Colon (tissue), 2 donors: ENCODE measurements around the gene HSF4.

Experiments used
- FAIRE-seq: peaks from 2 replicates; lab custom pipeline; 2012; peaks lifted over from hg19 to GRCh38; lab: Jason Lieb, UNC
- donor health status: control.
- donor health status: control.

The HSF4 gene

DNA sequence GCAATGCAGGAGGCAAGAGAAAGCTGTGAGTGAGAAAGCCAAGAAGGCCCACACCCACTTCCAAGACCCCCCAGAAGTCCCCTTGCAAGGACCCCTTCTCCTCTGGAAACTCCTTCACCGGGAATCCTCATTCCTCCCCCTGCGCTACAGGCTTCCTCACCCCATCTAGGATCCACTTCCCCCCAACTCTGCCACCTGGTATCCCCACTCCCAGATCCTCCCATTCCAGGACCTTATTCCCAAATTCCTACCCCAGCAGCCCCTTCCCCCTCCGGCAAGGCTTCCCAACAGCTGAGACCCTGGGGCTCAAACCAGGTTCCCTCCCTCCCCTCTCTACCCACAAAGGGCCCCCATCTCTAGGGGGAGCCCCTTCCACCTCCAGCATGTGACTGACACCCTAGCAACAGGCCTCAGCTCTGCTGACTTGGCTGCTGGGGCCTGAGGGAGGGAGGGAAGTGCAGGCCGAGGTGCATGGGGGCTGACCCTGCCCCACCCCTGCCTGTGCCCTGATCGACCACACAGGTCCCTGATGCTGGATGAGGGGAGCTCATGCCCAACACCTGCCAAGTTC lies 2.1 kb downstream of the HSF4 start:
- no peak for FAIRE-seq

DNA sequence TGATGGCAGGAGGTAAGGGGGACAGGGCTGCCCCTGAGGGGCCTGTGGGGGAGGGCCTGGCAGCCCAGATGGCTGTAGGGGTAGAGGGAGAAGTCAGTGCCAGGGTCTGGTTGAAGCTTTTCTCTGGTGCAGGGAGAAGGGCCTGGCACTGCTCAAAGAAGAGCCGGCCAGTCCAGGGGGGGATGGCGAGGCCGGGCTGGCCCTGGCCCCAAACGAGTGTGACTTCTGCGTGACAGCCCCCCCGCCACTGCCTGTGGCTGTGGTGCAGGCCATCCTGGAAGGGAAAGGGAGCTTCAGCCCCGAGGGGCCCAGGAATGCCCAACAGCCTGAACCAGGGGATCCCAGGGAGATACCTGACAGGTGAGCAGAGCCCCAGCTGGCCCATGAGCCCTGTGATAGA lies 3.0 kb downstream of the HSF4 start:
- no peak for FAIRE-seq

DNA sequence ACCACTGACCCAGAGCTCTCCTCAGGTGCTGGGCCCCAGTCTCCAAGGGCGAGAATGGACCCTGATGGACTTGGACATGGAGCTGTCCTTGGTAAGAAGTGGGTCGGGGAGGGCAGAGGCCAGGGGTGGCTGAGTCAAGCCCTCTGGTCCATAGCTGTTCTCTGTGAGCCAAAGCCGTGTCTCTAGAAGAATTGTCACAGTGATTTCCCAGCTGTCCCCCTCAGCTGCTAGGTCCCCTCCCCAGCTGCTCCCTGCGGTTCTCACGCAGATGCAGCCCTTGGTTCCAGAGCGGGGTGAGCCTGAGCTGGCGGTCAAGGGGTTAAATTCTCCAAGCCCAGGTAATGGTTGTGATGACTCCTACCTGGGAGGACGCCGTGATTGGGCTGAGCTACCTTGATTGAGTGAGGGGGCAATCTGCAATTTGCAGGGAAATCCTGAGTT lies 4.5 kb downstream of the HSF4 start:
- no peak for FAIRE-seq

DNA sequence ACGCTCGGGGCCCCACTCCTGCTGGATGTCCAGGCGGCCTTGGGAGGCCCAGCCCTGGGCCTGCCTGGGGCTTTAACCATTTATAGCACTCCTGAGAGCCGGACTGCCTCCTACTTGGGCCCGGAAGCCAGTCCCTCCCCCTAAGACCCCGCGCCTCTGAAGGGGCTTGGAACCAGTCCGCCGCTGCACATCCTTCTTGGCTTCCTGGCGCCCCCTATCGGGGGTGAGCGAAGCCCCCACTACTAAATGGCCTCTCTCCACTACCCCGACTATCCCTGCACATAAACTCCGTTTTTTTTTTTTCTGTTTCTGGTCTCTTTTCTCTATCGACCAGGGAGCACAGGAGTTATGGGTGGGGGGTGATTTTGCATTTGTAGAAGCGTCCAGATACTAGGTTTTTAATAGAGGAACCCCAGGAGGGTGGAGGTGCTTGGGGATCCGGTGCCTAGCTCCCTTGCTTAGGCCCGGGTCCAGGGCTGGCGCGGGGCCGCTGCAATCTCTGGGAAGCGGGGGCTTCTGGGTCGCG lies 5.2 kb downstream of the HSF4 start:
- FAIRE-seq = no peak

DNA sequence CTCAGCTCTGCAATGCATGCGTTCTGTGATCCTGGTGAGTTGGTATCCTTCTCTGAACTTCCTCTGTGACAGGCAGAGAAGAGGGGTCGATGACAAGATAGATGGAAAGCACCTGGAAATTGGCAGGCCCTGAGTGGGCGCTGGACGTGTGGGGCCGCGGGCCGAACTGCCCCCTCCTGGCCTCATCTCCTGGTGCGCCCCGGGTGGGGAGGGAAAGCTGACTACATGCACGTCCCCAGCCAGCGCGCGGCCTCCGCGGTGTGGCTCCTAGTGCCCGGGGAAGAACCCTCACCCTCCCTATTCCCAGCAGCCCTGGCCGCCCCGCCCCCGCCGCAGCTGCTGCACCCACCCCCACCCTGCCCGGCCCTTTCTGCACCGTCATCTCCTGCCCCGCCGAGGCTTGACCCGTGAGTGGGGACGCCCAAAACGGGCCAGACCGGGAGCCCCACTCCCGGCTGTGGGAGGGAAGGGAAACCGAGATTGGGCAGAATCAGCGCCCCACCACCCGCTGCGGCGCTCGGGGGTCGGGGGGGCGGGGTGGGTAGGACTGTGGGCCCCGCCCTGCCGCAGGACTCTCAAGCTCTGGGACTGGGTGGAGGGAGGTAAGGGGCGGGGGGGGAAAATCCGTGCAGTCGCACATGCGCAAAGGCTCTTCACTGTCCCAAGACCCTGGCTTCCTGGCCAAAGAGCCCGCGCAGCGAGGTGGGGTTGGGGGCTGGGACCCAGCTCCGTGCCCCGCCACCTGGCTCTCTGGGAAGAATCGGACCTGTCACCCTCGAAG lies 5.8 kb downstream of the HSF4 start, which contains the start of gene NOL3:
Gene NOL3 (plus strand): TSS at position 371 of the 781 bp plus-strand sequence.
- FAIRE-seq = no peak

DNA sequence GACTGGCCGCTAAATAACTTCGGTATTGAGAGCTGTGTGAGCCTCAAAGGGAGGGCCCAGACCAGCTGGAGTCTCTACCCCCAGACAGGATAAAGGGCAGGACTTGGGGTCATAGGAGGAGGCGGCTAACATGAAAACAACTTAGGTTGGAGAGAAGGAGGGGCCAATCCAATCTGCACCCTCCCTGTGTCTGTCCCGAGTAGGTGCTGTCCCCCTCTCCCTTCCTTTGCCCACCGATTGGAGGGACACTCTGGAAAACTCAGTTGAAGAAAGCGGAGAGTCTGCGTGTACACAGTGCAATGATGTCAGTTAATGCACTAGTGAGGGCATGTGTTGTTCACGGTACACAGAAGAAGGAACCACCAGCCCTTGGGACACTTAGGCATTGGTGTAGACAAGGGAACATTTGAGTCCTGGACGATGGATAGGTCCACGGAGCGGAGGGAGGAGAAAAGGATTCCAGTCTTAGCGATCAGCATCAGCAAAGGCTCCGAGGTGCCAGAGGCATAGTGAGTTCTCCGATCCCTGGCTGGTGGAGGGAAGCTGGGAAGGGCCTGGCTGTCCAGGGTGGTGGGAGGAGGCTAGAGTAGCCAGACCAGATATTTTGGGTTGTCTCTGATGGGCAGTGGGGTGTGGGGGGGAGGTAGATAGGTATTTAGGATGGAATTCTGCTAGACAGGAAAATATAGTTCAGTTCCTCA lies 6.6 kb downstream of the HSF4 start:
- FAIRE-seq = no peak

DNA sequence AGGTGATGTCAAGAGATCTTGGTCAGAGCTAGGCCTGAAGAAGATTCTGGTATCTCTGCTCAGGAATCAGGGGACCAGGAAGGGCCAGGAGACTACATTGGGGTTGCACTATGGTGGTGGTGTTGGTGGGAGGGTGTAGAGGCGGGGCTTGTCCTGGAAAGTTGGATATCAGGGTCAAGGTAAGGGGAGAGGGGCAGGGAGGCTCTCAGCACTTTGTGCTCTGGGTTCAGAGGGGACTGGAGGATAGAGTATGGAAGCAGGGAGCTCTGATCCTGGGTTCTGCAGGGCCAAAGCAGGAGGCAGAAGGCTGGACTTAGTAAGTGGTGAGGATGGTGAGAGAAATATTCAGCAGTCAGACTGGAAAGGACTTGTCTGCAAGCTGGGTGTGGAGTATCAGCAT lies 8.8 kb downstream of the HSF4 start:
- FAIRE-seq = no peak

DNA sequence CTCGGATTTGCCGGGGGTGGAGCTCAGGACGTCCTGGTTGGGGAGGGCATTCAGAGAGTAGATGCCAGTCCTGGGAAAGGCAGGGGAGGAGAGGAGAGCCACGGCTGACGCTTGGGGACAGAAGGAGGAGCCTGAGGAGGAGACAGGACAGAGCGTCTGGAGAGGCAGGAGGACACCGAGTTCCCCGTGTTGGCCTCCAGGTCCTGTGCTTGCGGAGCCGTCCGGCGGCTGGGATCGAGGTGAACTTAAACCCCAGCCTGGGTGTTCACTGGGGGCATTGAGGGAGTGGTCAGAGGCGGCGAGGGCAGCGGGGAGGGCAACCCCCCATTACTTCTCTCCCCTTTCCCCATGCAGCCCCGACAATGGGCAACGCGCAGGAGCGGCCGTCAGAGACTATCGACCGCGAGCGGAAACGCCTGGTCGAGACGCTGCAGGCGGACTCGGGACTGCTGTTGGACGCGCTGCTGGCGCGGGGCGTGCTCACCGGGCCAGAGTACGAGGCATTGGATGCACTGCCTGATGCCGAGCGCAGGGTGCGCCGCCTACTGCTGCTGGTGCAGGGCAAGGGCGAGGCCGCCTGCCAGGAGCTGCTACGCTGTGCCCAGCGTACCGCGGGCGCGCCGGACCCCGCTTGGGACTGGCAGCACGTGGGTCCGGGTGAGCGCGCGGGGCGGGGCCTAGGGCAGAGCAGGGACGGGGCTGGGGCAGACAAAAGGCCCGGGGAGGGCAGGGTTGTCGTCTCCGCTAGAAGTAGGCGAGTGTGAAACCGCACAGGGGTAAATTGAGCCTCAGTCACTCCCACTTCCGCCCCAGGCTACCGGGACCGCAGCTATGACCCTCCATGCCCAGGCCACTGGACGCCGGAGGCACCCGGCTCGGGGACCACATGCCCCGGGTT lies 9.5 kb downstream of the HSF4 start:
- FAIRE-seq = no peak

DNA sequence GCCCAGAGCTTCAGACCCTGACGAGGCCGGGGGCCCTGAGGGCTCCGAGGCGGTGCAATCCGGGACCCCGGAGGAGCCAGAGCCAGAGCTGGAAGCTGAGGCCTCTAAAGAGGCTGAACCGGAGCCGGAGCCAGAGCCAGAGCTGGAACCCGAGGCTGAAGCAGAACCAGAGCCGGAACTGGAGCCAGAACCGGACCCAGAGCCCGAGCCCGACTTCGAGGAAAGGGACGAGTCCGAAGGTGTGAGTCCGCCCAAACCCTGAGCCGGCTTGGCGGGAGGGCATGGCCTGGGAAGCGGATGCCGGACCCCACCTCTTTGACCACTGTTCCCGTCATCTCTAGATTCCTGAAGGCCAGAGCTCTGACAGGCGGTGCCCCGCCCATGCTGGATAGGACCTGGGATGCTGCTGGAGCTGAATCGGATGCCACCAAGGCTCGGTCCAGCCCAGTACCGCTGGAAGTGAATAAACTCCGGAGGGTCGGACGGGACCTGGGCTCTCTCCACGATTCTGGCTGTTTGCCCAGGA lies 10.2 kb downstream of the HSF4 start:
- FAIRE-seq = no peak

DNA sequence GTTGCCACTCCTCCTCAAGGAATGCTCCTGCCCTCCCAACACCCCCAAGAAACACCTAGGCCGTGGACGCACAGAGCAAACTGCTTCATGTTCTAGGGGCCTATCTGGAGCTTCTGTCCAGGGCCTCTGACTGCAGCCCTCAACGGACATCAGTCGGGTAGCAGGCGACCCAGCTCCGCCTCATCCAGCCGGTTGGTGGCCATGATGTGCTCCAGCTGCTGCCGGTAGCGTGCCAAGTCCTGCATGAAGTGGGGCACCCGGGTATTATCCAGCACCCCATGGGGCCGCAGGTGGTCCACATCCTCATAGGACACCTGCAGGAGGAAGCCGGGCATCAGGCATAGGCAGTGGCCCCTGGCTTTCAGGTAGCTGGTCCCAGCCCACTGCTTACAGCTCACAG lies 12.1 kb downstream of the HSF4 start:
- FAIRE-seq = no peak

DNA sequence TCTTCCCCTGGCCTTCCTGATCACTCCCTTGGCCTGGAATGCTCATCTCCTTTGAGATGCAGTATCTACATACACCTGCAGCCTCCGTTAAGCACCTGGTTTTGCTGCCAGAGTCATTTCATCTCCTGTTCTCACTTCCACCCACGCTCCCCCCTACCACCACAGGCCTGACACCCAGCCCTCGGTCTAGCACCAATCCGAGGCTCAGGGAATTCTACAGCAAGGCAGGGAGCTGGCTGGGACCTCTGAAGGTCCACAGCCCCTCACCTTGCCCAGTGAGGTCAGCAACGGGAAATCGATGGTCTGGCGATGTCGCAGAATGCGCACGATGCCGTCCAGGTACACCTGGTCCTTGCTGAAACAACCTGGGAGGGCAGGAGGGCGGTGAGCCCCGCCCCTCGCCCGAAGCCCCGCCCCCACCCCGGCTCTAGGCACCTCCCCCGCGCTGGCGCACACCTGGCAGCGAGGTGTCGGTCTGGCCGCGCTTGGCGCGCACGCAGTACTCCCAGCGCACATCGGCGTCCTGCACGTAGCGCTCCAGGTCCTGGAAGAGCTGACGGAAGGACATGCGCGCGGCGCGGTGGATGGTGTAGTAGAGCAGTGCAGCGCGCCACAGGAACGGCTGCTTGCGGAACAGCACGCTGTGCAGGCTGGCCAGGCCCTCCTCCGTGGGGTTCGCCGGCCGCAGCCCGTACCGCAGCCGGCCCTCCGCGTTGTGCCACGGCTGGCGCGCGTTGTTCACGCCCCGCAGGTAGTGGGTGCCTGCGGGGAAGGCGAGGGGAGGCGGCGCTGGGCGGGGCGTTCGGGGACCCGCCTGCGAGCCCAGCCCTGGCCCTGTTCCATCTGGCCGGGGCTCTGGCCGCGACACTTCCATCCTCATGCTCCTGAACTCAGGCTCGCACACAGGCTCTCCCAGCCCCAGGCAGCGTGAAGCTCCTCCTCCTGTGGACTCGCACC lies 13.5 kb downstream of the HSF4 start:
- no peak for FAIRE-seq

DNA sequence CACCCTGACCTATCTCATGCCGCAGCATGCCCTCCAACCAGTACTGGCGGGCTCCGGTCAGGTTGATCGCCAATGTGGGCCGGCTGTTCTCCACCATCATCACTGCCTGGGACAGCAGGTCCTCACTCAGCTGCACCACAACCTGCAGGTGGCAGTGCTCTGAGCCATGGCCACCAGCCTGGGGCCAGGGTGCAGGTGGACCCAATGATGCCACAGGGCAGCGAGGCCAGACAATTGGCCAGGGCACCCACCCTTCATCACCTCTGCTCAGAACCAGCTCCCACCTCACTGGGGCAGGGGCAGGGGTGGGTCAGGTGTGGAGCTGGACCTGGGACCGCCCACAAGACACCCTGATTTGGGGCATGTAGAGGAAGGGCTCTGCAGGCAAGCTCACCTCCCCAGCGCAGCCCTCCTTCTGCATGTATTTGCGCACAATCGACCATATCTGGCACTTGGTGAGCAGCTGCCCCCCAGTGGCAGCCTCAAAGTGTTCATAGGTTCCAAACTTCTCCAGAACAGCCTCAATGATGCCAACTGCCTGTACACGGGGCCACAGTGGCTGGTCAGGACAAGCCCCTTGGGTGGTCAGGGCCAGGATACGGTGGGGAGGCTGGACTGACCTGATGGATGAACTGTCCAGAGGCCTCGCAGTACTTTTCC lies 15.0 kb downstream of the HSF4 start:
- no peak for FAIRE-seq

DNA sequence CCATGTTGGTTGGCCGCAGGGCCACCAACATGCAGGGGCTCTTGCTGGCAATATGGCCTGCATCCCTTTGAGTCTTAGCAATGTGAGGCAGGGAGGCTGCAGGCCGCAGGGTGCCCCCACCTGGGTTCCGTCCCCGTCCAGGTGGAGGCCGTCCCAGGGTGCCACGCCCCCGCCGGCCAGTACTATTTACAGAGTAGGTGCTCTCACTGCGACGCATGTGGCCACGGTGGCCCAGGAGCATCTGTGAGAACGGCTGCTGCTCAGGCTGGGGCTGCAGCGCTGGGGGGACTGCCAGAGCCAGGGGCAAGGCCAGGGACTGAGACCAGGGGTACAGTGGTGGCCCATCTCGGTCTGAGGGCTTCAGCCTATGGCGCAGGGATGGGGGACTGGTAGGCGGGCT lies 15.6 kb downstream of the HSF4 start:
- FAIRE-seq = no peak

DNA sequence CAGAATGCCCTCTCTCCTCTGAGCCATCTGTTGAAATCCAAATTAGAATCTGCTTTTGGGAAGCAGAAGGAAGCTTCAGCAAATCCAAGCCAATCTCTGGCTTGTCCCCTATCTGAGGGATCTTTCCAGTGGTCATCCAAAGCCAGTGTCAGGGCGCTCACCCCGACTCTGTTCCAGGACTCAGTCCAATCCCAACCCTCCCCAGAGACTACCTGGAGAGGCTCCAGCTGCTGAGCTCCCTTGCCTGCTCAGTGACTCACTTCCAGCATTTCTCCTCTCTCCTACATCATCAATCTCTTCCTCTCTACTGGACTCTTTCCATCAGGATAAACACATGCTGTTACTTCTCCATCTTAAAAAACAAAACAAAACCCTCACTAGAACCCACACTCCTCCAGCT lies 16.8 kb downstream of the HSF4 start:
- FAIRE-seq = no peak

DNA sequence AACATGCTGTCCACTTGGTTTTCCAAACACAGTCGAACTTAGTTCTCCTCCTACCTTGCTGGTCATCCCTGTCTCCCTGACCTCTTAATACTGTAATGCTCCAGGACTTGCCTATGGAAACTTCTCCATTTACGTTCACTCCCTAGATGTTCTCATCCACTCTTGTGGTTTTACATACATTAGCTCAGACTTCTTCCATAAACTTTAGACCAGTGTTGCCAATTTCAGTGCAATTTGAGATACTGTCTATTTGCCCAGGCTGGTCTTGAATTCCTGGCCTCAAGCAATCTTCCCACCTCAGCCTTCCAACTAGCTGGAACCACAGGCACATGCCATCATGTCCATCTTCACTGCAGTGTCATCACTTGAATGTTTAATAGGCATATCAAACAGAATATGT lies 17.7 kb downstream of the HSF4 start:
- no peak for FAIRE-seq

DNA sequence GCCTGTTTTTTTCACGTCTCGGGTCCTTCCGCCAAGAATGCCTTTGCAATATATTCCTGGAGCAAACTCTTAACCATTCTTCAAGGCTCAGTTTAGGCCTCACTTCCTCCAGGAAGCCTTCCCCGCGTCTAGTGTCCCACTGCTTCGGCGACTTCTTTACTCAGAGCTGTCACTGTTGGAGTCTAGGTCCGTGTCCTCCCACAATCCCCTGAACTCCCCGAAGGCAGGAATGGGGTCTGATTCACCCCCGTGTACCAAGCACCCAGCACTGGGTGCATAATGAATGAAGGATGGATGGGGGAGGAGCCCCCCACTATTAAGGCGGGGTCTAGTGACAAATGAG lies 18.7 kb downstream of the HSF4 start:
- FAIRE-seq = peak; percentile 45

DNA sequence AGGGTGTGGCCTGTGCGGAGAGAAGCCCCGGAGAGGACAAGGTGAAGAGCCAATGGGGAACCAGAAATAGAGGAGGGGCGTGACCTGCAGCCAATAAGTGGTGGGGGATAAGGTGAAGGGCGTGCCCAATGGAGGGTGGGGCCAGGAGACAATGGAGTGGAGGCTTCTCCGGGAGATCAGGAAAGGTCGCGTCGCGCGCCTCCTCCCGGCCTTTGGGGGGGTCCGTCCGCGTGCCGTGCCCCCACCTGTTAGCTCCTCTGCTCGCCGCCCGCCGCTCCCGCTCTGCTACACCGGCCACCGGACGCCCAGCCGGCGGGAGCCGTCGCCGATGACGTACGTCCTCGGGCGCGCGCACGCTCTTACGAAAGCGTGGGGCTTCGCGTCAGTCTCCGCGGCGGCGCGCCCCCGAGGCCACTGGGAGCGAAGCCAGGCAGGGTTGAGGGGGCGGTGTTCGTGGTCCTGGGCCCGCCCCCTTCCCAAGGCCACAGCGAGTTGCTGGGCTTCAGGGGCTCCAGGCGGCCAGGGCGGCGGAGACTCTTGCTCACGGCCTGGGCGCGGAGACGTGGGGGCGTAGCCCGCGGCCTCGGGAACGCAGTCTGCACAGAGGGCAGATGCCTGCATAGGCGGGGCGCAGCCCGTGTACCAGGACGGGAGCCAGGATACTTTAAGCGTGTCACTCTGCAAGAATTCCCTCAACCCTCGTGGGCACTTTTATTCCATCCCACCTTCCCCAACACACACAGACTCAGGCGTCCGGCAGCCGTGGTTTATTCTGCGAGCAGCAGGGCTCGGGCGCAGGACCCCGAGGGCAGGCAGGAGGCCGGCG lies 19.3 kb downstream of the HSF4 start, which contains the start of gene MATCAP1:
Gene MATCAP1 (minus strand): TSS at position 337 of the 826 bp plus-strand sequence. CDS start 3,353 bp downstream, outside the sequence.
- no peak for FAIRE-seq

DNA sequence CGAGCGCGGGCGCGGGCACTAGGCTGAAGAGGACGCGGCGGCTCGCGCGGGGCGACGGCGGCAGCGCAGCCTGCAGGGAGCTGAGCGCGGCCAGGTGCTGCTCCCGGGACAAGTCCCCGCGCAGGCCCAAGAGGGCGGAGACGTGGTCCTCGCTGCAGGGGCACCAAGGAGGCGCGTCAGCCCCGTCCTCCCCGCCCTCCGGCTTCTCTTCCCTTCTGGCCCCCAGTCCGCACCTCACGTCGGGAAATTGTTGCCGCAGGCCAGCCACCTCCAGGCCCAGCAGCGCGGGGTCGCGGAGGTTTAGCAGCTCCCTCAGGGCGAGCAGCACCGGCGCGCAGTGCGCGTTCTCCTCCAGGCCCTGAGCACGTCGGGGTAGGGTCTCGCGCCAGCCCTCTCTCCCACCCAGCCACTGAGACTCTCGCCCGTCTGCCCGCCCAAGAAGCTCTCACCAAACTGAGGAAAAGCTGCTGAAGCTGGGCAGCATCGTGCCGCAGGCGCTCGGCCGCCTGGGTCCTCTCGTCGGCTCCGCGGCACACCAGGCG lies 20.0 kb downstream of the HSF4 start:
- FAIRE-seq = no peak
